ENCODE data around the gene NDOR1. TPM values are rescaled to one million over a fixed set of nuclear protein-coding genes. Genes with fewer than 3 reads are reported as not detected.

Gene NDOR1
- polyA plus RNA-seq, 1 experiment, result 7.1 TPM

- POLR2A ChIA-PET, result no interaction called here
Measured at GRCh38 chr9:137175345-137175961, 30.0 kb upstream of the NDOR1 start.

GRCh38 chr9:137176302-137177182, 29.0 kb upstream of the NDOR1 start:
- peak; percentile 66 for TF ChIP-seq CTCF (IDR thresholded peaks at IDR 0.05; ENCODE audit: insufficient read depth, low read depth, low read length)
- no peak for DNase-seq (ENCODE audit: low read depth)
- ChIA-PET POLR2A (interaction anchor here (0.5 kb wide), 1 partner anchor 10 kb away, joined by 4 read pairs; no protein-coding TSS in a partner anchor), CTCF (interaction anchor here (0.9 to 2.2 kb wide), 10 partner anchors 8 to 60 kb away, joined by 3 to 11 read pairs (median 4); partner anchors contain the start of genes RNF224 and SSNA1)
- Histone ChIP-seq H3K27me3 (ENCODE audit: control insufficient read depth, insufficient read depth, low read length) (no peaks in the 10 kb centered on the region), H3K36me3 (ENCODE audit: control insufficient read depth, insufficient read depth, low read length) (peaks cover 14% of the 10 kb centered on the region), H3K4me3 (ENCODE audit: low read depth, low read length) (no peak overlapping the region)

More at GRCh38 chr9:137175345-137175961, 30.0 kb upstream of the NDOR1 start:
- H3K36me3 ChIP-seq (ENCODE audit: control insufficient read depth, insufficient read depth, low read length), result peaks cover 10% of the 10 kb centered on the region
- no peak for DNase-seq (ENCODE audit: low read depth)
- no peak overlapping the region for H3K4me3 ChIP-seq (ENCODE audit: low read depth, low read length)
- CTCF ChIA-PET, result interaction anchor here (0.9 to 2.2 kb wide), 6 partner anchors 12 to 61 kb away, joined by 3 to 11 read pairs (median 6); partner anchors contain the start of genes RNF224 and SSNA1
- TF ChIP-seq CTCF (IDR thresholded peaks at IDR 0.05; ENCODE audit: insufficient read depth, low read depth, low read length), result no peak; the same call in 1 of the 2 replicates
- H3K27me3 ChIP-seq (ENCODE audit: control insufficient read depth, insufficient read depth, low read length), result peaks cover 2% of the 10 kb centered on the region; the same call in 1 of the 2 replicates

- DNase-seq (ENCODE audit: low read depth), result no peak
- POLR2A ChIA-PET, result no interaction called here
- TF ChIP-seq CTCF (IDR thresholded peaks at IDR 0.05; ENCODE audit: insufficient read depth, low read depth, low read length), result no peak
- Histone ChIP-seq H3K27me3 (ENCODE audit: control insufficient read depth, insufficient read depth, low read length) (no peaks in the 10 kb centered on the region), H3K36me3 (ENCODE audit: control insufficient read depth, insufficient read depth, low read length) (peaks cover 24% of the 10 kb centered on the region), H3K4me3 (ENCODE audit: low read depth, low read length) (no peak overlapping the region)
- CTCF ChIA-PET, result interaction anchor here (1.2 kb wide), 1 partner anchor 25 kb away, joined by 3 read pairs; no protein-coding TSS in a partner anchor
Measured at GRCh38 chr9:137178201-137178938, 27.1 kb upstream of the NDOR1 start.

- H3K27me3 ChIP-seq (ENCODE audit: control insufficient read depth, insufficient read depth, low read length), result no peaks in the 10 kb centered on the region
- peaks cover 27% of the 10 kb centered on the region for H3K36me3 ChIP-seq (ENCODE audit: control insufficient read depth, insufficient read depth, low read length)
- POLR2A ChIA-PET, result no interaction called here
- DNase-seq (ENCODE audit: low read depth), result no peak
- no peak for TF ChIP-seq CTCF (IDR thresholded peaks at IDR 0.05; ENCODE audit: insufficient read depth, low read depth, low read length)
- no peak overlapping the region for H3K4me3 ChIP-seq (ENCODE audit: low read depth, low read length)
- CTCF ChIA-PET, result interaction anchor here (1.2 kb wide), 1 partner anchor 24 kb away, joined by 3 read pairs; no protein-coding TSS in a partner anchor
Measured at GRCh38 chr9:137178939-137179630, 26.4 kb upstream of the NDOR1 start.
